DOHH2 (cell line): Measurements from ENCODE around the gene CD59.

Source experiments
- H3F3A ChIP-seq: fragments of 200-600 bp; sonication (generic), shearing (Covaris generic); 2 replicates; pipeline ENCODE4 v1.6.0; 2016; ENCODE audit warnings: antibody characterized with exemption, mild to moderate bottlenecking; ENCODE audit not compliant: control insufficient read depth, insufficient read depth
- H3K27ac ChIP-seq: fragments of 200-600 bp; sonication (generic); 2 replicates; pipeline ENCODE4 v1.5.1; 2014; ENCODE audit warnings: low read depth, mild to moderate bottlenecking, low read length, moderate library complexity
- H3K27me3 ChIP-seq: fragments of 200-600 bp; sonication (generic); 2 replicates; pipeline ENCODE4 v1.6.1; 2014; ENCODE audit warnings: mild to moderate bottlenecking, low read length, mixed read lengths; ENCODE audit not compliant: control insufficient read depth
- H3K36me3 ChIP-seq: fragments of 200-600 bp; sonication (generic); 2 replicates; pipeline ENCODE4 v1.6.1; 2014; ENCODE audit warnings: mild to moderate bottlenecking, low read length, moderate library complexity, mixed read lengths; ENCODE audit not compliant: control insufficient read depth
- H3K4me1 ChIP-seq: fragments of 200-600 bp; sonication (generic); 2 replicates; pipeline ENCODE4 v1.6.1; 2014; ENCODE audit warnings: mild to moderate bottlenecking, low read length, mixed read lengths; ENCODE audit not compliant: control insufficient read depth
- H3K4me2 ChIP-seq: fragments of 200-600 bp; sonication (generic); 2 replicates; pipeline ENCODE4 v1.6.0; 2014; ENCODE audit warnings: mild to moderate bottlenecking, low read length, moderate library complexity
- H3K4me3 ChIP-seq: fragments of 200-600 bp; sonication (generic); 2 replicates; pipeline ENCODE4 v1.5.1; 2014; ENCODE audit warnings: mild to moderate bottlenecking, low read length, mixed read lengths
- H3K79me2 ChIP-seq: fragments of 200-600 bp; sonication (generic); 2 replicates; pipeline ENCODE4 v1.6.1; 2014; ENCODE audit warnings: mild to moderate bottlenecking, low read length, mixed read lengths; ENCODE audit not compliant: control insufficient read depth
- H3K9me2 ChIP-seq: fragments of 200-600 bp; sonication (generic); replicated peaks from 2 replicates; pipeline ENCODE4 v1.6.1; 2014; ENCODE audit warnings: mild to moderate bottlenecking, low read length, mixed read lengths; ENCODE audit not compliant: control insufficient read depth
- H3K9me3 ChIP-seq: fragments of 200-600 bp; sonication (generic); 2 replicates; pipeline ENCODE4 v1.6.1; 2014; ENCODE audit warnings: antibody characterized with exemption, low read length, mixed read lengths; ENCODE audit not compliant: control insufficient read depth, insufficient read depth
- H4K20me1 ChIP-seq: fragments of 200-600 bp; sonication (generic); 2 replicates; pipeline ENCODE4 v1.6.0; 2014; ENCODE audit warnings: low read depth, mild to moderate bottlenecking, antibody characterized with exemption, low read length, moderate library complexity; ENCODE audit not compliant: control insufficient read depth, insufficient read depth
- CTCF ChIP-seq: fragments of 200-600 bp; sonication (generic); IDR thresholded peaks from one replicate; pipeline ENCODE4 v1.5.1; 2014; ENCODE audit warnings: antibody characterized with exemption, mild to moderate bottlenecking, low read depth, low read length; ENCODE audit not compliant: poor library complexity, severe bottlenecking
- EZH2phosphoT487 ChIP-seq: fragments of 200-600 bp; sonication (generic); IDR thresholded peaks from 2 replicates; pipeline ENCODE4 v1.6.1; 2017; ENCODE audit warnings: borderline replicate concordance, mild to moderate bottlenecking, antibody characterized with exemption, low read length, moderate library complexity, mixed read lengths

Gene CD59

GRCh38 chr11:33766085-33766484, 29.9 kb upstream of the CD59 start:
- Histone ChIP-seq H4K20me1 (no peaks in the 10 kb centered on the region), H3K4me3 (no peak overlapping the region), H3K27ac (no peak overlapping the region), H3K27me3 (no peaks in the 10 kb centered on the region), H3K9me3 (no peaks in the 10 kb centered on the region), H3K4me2 (no peak overlapping the region), H3K4me1 (peaks cover 9% of the 10 kb centered on the region), H3K9me2 (no peaks in the 10 kb centered on the region), H3F3A (no peaks in the 10 kb centered on the region), H3K79me2 (no peaks in the 10 kb centered on the region), H3K36me3 (peaks cover 33% of the 10 kb centered on the region)
- TF ChIP-seq CTCF (no peak), EZH2phosphoT487 (no peak)

DNA sequence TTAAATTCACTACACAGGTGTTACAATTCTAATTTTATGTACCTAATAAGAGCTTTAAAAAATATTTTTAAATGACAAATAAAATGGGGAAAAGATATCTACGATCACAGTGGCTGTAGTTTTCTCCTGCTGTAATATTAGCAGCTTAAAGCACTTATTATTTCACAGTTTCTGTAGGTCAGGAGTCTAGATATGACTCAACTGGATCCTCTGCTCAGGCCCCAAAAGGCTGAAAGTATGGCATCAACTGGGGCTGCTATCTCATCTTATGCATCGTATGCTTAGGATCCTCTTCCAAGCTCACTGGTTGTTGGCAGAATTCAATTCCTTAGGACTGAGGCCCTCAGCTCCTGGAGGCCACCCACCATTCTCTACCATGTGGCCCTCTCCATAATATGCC, 25.2 kb upstream of the CD59 start:
- no peak overlapping the region for H3K4me2 ChIP-seq
- H3K4me3 ChIP-seq = no peak overlapping the region
- H3K27me3 ChIP-seq = no peaks in the 10 kb centered on the region

GRCh38 chr11:33753304-33753967, 17.2 kb upstream of the CD59 start:
- no peak for TF ChIP-seq CTCF
- TF ChIP-seq EZH2phosphoT487 = no peak
- H3F3A ChIP-seq = no peaks in the 10 kb centered on the region
- H4K20me1 ChIP-seq = no peaks in the 10 kb centered on the region
- H3K4me2 ChIP-seq = no peak overlapping the region
- no peaks in the 10 kb centered on the region for H3K9me3 ChIP-seq
- H3K9me2 ChIP-seq = no peaks in the 10 kb centered on the region
- H3K79me2 ChIP-seq = no peaks in the 10 kb centered on the region
- H3K36me3 ChIP-seq = peaks cover 30% of the 10 kb centered on the region
- peaks cover 10% of the 10 kb centered on the region for H3K4me1 ChIP-seq
- no peaks in the 10 kb centered on the region for H3K27me3 ChIP-seq
- no peak overlapping the region for H3K4me3 ChIP-seq
- no peak overlapping the region for H3K27ac ChIP-seq

More for the DNA sequence above, 25.2 kb upstream of the CD59 start:
- H3K4me1 ChIP-seq = 0 out of 2 replicates have a peak, but pooled peaks cover 3% of the 10 kb centered on the region
- TF ChIP-seq CTCF (no peak), EZH2phosphoT487 (no peak)
- no peaks in the 10 kb centered on the region for H3K79me2 ChIP-seq
- no peaks in the 10 kb centered on the region for H3F3A ChIP-seq
- H3K9me3 ChIP-seq = no peaks in the 10 kb centered on the region
- no peak overlapping the region for H3K27ac ChIP-seq
- H3K9me2 ChIP-seq = no peaks in the 10 kb centered on the region
- peaks cover 40% of the 10 kb centered on the region for H3K36me3 ChIP-seq
- H4K20me1 ChIP-seq = no peaks in the 10 kb centered on the region
